Colon (tissue), 2 donors: ENCODE measurements around the gene AFF2.
A peak's percentile ranks its signal among the peaks of the same experiment; 100 is the strongest.

Source experiments
- FAIRE-seq: peaks from 2 replicates; lab custom pipeline; 2012; peaks lifted over from hg19 to GRCh38; lab: Jason Lieb, UNC
- donor health status: control.
- donor health status: control.

Gene AFF2

GRCh38 chrX:148741441-148741840 lies 241.0 kb downstream of the AFF2 start:
- no peak for FAIRE-seq

DNA sequence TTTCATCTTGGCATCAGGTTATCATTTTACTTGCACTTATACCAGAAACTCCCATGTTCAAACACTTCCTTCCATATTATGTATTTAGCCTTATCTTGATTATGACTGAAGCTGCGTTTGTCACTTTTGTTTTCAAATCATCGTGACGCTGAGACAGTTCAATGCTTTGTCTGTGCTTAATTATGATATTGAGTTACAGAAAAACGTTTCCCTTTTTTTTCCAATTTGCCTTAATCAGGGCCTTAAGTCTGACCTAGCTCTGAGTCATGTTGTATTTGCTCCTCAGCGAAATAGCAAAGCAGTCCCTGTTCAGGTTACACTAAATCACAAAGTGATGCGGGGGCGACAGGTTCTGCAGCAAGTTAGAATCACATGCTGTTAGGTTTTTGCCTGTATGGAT lies 254.7 kb downstream of the AFF2 start:
- FAIRE-seq, result no peak

DNA sequence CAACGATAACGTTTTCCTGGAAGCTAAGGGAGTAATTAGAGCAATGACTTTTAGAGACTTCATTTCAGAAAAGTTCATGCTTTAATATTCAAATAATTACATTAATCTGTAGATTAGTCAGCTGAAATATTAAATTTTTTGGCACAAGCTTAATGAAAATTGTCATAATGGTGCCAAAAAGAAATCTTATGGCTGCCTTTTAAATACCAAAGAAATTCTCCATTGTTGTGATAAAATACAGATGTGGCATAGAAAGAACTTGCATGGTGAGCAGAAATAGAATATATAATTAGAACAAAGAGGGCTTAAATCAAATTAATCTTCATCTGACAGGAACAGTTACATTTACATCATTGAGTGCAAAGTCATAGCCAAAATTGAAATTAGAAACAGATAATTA lies 263.5 kb downstream of the AFF2 start:
- no peak for FAIRE-seq

- FAIRE-seq, result no peak
Observed at GRCh38 chrX:148768296-148768695, 267.9 kb downstream of the AFF2 start.

GRCh38 chrX:148771440-148771839 lies 271.0 kb downstream of the AFF2 start:
- no peak for FAIRE-seq

GRCh38 chrX:148774276-148774675 lies 273.9 kb downstream of the AFF2 start:
- no peak for FAIRE-seq

DNA sequence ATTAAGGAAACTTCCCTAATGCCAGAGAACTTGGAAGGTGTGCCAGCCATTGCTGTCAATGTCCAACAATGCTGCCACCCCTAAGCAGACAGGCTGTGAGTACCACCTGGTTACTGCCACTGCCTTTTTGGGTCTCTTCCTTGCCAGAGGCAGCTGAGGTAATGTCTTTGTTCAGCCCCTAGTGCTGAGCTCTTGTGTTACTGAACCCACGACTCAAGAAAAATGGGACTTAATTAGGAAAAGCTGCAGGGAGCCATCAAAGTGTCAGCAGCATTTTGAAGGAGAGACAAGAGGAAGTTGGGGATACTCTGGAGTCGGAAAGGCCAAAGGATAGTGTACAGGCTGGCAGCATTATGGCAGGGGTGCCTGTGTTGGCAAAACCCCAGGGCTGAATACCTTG lies 283.7 kb downstream of the AFF2 start:
- FAIRE-seq, result no peak

DNA sequence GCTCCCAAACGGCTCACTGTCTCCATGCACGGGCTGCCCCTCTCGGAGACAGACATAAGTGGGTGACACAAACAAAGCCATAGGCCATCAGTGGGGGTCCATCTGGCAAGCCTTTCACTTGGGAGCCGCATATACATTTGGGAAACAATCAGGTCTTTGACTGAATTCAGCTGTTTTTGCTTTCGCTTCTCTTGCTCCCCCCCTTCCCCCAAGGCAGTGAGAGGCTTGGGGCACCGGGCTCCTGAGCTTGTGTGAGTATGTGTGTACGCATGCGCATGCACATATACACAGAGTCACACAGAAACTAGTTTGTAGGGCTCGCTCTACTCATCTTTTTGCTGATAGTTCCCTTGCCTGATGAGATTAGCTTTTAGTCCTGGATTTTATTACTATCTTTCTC lies 284.4 kb downstream of the AFF2 start:
- no peak for FAIRE-seq

DNA sequence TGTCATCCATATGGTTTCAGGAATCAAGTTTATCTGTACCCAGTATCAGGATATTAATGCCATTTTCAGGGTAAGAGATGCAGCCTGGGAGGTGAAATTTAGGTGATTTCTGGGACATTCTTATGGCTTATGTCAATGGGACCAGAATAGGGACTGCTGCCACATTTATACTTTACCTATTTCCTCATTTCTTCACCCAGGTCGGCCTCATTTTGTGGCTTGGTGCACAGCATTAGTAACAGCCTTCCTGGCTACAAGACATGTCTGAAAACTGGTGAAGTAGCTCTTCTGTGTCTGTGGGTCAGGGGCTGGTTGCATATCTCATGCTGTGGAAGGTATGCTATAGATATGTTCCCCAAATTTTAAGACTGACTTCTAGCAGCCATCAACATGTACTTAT lies 284.8 kb downstream of the AFF2 start:
- FAIRE-seq, result no peak

DNA sequence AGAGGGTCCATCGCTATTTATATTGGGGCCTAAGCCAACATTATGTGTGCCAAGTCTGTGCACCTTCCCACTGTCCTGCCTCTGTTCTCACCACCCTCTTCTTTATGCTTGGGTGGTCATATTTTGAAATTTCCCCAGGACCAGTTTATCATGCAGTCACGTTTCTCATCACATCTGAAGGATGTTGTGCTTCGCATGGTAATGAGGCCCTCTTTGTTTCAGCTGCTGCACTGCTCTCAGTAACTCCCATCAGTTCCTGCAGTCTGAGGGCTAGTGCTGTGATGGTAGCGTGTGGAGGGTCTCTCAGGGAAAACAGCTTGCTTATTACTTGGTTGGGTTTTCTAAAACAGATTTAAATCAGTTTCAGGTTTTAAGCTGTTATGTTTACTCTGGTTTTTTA lies 288.0 kb downstream of the AFF2 start:
- no peak for FAIRE-seq

- FAIRE-seq, result no peak
Observed at GRCh38 chrX:148794350-148794749, 293.9 kb downstream of the AFF2 start.

GRCh38 chrX:148804579-148805355 lies 304.4 kb downstream of the AFF2 start:
- FAIRE-seq, result no peak

GRCh38 chrX:148806145-148806870 lies 305.9 kb downstream of the AFF2 start:
- no peak for FAIRE-seq

- no peak for FAIRE-seq
Observed at GRCh38 chrX:148808833-148809232, 308.4 kb downstream of the AFF2 start.

DNA sequence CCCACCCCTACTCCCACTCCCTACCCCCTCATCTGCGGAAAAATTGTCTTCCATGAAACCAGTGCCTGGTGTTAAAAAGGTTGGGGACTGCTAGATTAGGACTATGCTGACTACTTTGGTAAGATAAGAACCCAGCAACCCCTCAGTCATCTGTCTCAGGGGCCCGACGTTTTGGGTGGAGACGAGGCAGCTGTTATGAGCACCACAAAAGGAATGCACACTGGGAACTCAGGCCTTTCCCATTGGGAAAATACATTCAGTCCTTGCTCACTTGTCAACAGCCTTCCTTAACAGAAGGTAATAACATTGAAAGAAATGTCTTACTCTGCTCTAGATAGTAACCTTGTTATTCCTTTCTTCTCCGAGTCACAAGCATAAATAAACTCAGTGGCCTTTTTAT lies 310.8 kb downstream of the AFF2 start:
- no peak for FAIRE-seq

DNA sequence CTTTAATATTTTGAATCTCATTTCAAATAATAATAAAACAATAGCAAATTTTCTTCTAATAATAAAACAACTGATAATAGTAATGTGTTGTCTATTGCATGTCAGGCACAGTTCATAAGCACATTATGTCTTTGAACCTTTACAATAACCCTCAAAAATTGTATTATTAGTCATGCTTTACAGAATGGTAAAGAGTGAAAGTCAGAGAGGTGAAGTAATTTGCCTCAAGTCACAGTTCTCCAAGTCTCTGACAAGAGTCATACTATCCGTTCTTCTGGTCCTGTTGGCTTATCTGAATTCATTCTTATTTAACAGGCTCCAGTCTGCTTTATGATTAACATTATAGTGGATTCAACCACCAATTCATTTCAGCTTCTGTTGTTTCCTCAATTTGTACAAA lies 313.0 kb downstream of the AFF2 start:
- FAIRE-seq, result peak; percentile 62

DNA sequence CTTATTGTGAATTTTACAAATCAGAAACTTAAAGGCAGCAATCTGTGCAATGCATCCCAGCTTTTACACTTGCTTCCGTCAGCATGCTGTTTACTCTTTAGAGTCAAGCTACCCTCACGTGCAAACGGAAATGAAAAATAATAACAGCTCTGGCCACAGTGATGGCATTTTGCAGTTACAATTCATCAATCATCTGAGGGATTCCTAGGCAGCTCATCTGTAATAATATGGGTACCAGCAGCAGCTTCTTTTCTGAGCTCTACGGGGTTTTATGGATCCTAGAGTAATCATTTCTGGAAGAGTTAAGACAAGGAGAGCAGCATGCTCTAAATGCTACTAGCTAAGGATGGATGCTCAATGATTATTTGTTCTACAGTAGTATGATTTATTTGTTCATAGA lies 313.6 kb downstream of the AFF2 start:
- no peak for FAIRE-seq

DNA sequence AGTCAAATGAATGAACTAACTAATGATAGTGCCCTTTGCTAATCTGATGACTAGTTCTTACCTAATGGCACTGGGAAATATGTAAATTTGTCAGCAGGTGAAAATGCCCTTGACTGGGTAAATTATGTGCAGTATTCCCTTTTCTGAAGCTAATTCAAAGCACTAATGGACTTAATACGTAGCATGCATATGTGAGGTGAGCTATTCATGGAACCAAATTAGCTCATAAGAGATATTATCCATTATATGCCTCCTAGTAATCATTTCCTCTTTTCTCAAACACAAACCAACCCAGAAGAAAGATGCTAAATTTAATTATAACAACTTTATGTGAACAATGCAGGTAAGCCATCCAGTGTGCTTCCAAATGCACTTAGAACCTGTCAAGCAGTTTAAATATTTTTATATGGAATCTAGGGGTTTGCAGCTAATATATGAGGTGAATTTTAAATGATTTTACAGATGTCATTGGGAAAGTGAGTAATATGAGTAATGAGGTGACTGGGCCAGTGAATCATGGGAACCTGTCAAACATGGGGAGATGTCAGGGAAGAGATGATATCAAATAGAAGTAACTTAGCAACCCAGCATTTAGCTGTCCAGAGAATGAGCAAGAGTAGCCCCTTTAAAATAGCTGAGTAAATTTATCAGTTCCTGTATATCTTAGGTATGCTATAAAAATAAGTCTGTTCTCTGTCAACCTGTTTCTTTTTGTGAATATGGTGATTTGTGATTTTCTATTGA lies 315.0 kb downstream of the AFF2 start:
- FAIRE-seq, result no peak

GRCh38 chrX:148823986-148824385 lies 323.6 kb downstream of the AFF2 start:
- no peak for FAIRE-seq

DNA sequence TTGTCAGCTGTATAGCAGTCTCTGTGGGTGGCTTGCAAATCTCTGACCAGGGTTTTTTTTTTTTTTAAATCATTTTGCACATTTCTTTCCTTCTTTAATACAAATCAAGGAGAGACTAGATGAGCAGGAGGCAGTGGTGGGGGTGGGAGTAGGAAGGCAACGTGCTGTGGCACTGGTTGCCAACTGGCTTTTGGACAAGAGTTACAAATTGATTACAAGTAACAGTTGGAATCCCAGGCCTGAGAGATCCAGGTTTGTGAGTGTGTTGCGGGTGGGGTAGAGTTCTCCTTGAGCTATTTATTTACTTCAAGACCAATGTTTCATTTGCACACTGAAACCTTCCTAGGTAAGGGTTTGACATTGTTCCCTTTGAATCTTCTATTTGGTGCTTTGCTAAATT lies 325.3 kb downstream of the AFF2 start:
- FAIRE-seq, result no peak

GRCh38 chrX:148836741-148837140 lies 336.3 kb downstream of the AFF2 start:
- FAIRE-seq, result no peak

- FAIRE-seq, result no peak
Observed at GRCh38 chrX:148850631-148851030, 350.2 kb downstream of the AFF2 start.

DNA sequence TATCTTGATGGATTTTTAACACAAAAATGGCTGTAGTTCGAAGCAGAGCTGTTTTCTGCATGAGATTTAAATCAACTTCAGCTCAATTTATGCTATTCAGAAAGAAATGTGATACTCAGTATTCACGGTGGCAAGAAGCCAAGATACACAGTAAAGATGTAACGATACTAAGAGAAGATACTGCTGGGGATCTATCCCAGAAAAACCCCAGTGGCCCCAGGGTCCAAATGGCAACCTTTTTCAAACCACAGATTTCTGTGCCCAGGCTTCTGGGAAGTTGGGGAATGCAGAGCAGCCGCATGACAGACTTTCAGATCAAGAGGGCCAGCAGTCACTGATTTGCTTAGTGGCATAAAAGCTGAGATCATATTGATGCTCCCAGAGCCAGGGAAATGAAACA lies 353.9 kb downstream of the AFF2 start:
- FAIRE-seq, result no peak
